HepG2 (cell line): ENCODE data around the gene YAP1. TPM values are rescaled to one million over a fixed set of nuclear protein-coding genes. Genes with fewer than 3 reads are reported as not detected.

Source experiments
- ATAC-seq: fragments of 200-7000 bp; cut with Tn5 transposase; 3 replicates; pipeline ENCODE4 v1.9.1; 2020; ENCODE audit warnings: mild to moderate bottlenecking, moderate library complexity
- BruUV-seq: library from RNA; stranded (reverse); fragments of 400-500 nt; replicated peaks from 2 replicates; lab custom pipeline; 2021; lab: Mats Ljungman, UMichigan
- CTCF ChIA-PET: fragments of 300-600 bp; formaldehyde crosslinking; extraction: SDS; loops from one replicate; lab custom pipeline; 2021; ENCODE audit warnings: low total read pairs, inconsistent platforms, low intra/inter-chr PET ratio; lab: Yijun Ruan, JAX
- POLR2A ChIA-PET: fragments of 350-600 bp; sonication (Branson Sonifier 250); formaldehyde crosslinking; loops from one replicate; lab custom pipeline; 2020; ENCODE audit warnings: antibody characterized with exemption, inconsistent platforms; lab: Yijun Ruan, JAX
- DNase-seq: peaks from one replicate; pipeline ENCODE4 v3.0.0-alpha.2; 2015; ENCODE audit warnings: low spot score
- FAIRE-seq: peaks from 3 replicates; lab custom pipeline; 2011; peaks lifted over from hg19 to GRCh38; lab: Jason Lieb, UNC
- H2AFZ ChIP-seq: one replicate; pipeline ENCODE4 v1.6.1; 2011; ENCODE audit warnings: low read length, inconsistent platforms
- H3K27ac ChIP-seq: fragments of 300-600 bp; 3 replicates; pipeline ENCODE4 v1.8.0; 2011; ENCODE audit warnings: mixed run types, mild to moderate bottlenecking, mixed read lengths, low read length, inconsistent platforms; ENCODE audit not compliant: insufficient read depth; ENCODE audit errors: extremely low read length
- H3K27me3 ChIP-seq, 2 experiments: fragments of 200-600 bp in 1 of 2; 2 replicates in 1 of 2; 3 replicates in 1 of 2; pipeline versions ENCODE4 v1.6.0 to v1.8.0; 2011; ENCODE audit warnings: low read length in 2 of 2, mild to moderate bottlenecking in 2 of 2, moderate library complexity in 2 of 2, inconsistent platforms in 1 of 2; ENCODE audit not compliant: insufficient read depth in 2 of 2, control insufficient read depth in 1 of 2
- H3K36me3 ChIP-seq, 2 experiments: fragments of 200-600 bp in 1 of 2; replicated peaks in 1 of 2; 2 replicates in 1 of 2; 3 replicates in 1 of 2; pipeline versions ENCODE4 v1.5.1 to v1.8.0; 2011; ENCODE audit warnings: low read length in 2 of 2, inconsistent platforms in 1 of 2; ENCODE audit not compliant: insufficient read depth in 2 of 2, control insufficient read depth in 1 of 2
- H3K4me1 ChIP-seq: 2 replicates; pipeline ENCODE4 v1.5.1; 2012; ENCODE audit warnings: low read length, inconsistent platforms; ENCODE audit not compliant: insufficient read depth
- H3K4me2 ChIP-seq: 2 replicates; pipeline ENCODE4 v1.6.0; 2011; ENCODE audit warnings: low read depth, low read length, inconsistent platforms
- H3K4me3 ChIP-seq, 3 experiments: fragments of 200-600 bp in 1 of 3; sonication (generic), shearing (Covaris generic) in 1 of 3; replicated peaks in 1 of 3; 2 replicates each; pipeline ENCODE4 v1.5.1; 2011 to 2016; ENCODE audit warnings: low read length in 3 of 3, inconsistent platforms in 2 of 3, low read depth in 2 of 3, mild to moderate bottlenecking in 2 of 3, control low read depth in 1 of 3, mixed read lengths in 1 of 3; ENCODE audit not compliant: insufficient read depth in 1 of 3
- H3K79me2 ChIP-seq: one replicate; pipeline ENCODE4 v1.6.1; 2011; ENCODE audit warnings: low read length, inconsistent platforms; ENCODE audit not compliant: insufficient read depth
- H3K9ac ChIP-seq: 2 replicates; pipeline ENCODE4 v1.6.0; 2011; ENCODE audit warnings: mild to moderate bottlenecking, low read depth, low read length, inconsistent platforms; ENCODE audit not compliant: insufficient read depth
- H3K9me3 ChIP-seq: 2 replicates; pipeline ENCODE4 v1.5.1; 2012; ENCODE audit warnings: mild to moderate bottlenecking, low read length
- H4K20me1 ChIP-seq: 2 replicates; pipeline ENCODE4 v1.6.0; 2011; ENCODE audit warnings: inconsistent platforms, mild to moderate bottlenecking, low read length, moderate library complexity; ENCODE audit not compliant: insufficient read depth
- CBX1 ChIP-seq: IDR thresholded peaks from one replicate; pipeline ENCODE4 v1.6.1; 2016; ENCODE audit warnings: antibody characterized with exemption, low read depth
- CBX2 ChIP-seq, 2 experiments: fragments of 200-600 bp in 1 of 2; sonication (generic); formaldehyde crosslinking in 1 of 2; IDR thresholded peaks; 2 replicates each; pipeline versions ENCODE4 v1.7.0 to v1.8.1; 2018 to 2022; ENCODE audit warnings: low read depth in 2 of 2, low read length in 1 of 2, mild to moderate bottlenecking in 1 of 2, missing genetic modification reagents in 1 of 2
- CEBPB ChIP-seq: IDR thresholded peaks from 2 replicates; pipeline ENCODE4 v1.6.1; 2011; ENCODE audit warnings: low read depth, low read length, improper control_type of control experiment, borderline replicate concordance
- CREB1 ChIP-seq, 2 experiments: fragments of 450-650 bp in 1 of 2; IDR thresholded peaks; 2 replicates each; pipeline ENCODE4 v1.6.1; 2016 to 2017; ENCODE audit warnings: control low read depth in 1 of 2, mild to moderate bottlenecking in 1 of 2, missing compliant biosample characterization in 1 of 2, missing genetic modification characterization in 1 of 2
- CREBL2 ChIP-seq: sonication (generic); formaldehyde crosslinking; IDR thresholded peaks from 2 replicates; pipeline ENCODE4 v1.8.1; 2023; ENCODE audit warnings: missing genetic modification reagents, mild to moderate bottlenecking, borderline replicate concordance
- GPN1 ChIP-seq: sonication (generic); formaldehyde crosslinking; IDR thresholded peaks from 2 replicates; pipeline ENCODE4 v1.5.1; 2020; ENCODE audit warnings: missing genetic modification reagents, borderline replicate concordance
- IKZF4 ChIP-seq: sonication (generic); formaldehyde crosslinking; IDR thresholded peaks from 2 replicates; pipeline ENCODE4 v1.5.1; 2020; ENCODE audit warnings: borderline replicate concordance, mild to moderate bottlenecking, low read depth, missing genetic modification reagents; ENCODE audit errors: not compliant biosample characterization
- NR2F1 ChIP-seq, 2 experiments: fragments of 450-650 bp in 1 of 2; formaldehyde crosslinking in 1 of 2; IDR thresholded peaks; 2 replicates each; pipeline versions ENCODE4 v1.5.0 to v1.6.1; 2016 to 2020; ENCODE audit warnings: mild to moderate bottlenecking in 1 of 2, missing compliant biosample characterization in 1 of 2, missing genetic modification reagents in 1 of 2, moderate library complexity in 1 of 2
- SAP130 ChIP-seq: IDR thresholded peaks from 2 replicates; pipeline ENCODE4 v1.6.1; 2016; ENCODE audit warnings: low read depth
- TEAD3 ChIP-seq: optimal IDR thresholded peaks from 2 replicates; pipeline ENCODE3; 2016; ENCODE audit warnings: borderline replicate concordance
- ZNF17 ChIP-seq: sonication (generic); formaldehyde crosslinking; IDR thresholded peaks from 2 replicates; pipeline ENCODE4 v1.5.0; 2020; ENCODE audit warnings: mild to moderate bottlenecking, missing genetic modification reagents
- ZNF331 ChIP-seq: sonication (generic); formaldehyde crosslinking; IDR thresholded peaks from 2 replicates; pipeline ENCODE4 v1.4.0; 2020; ENCODE audit warnings: missing genetic modification reagents
- ZNF33B ChIP-seq: sonication (generic); formaldehyde crosslinking; IDR thresholded peaks from 2 replicates; pipeline ENCODE4 v1.5.1; 2020; ENCODE audit warnings: mild to moderate bottlenecking, missing genetic modification reagents
- ZNF605 ChIP-seq: sonication (generic); formaldehyde crosslinking; IDR thresholded peaks from 2 replicates; pipeline ENCODE4 v1.8.0; 2022; ENCODE audit warnings: mild to moderate bottlenecking, missing genetic modification reagents
- in situ Hi-C: cut with HindIII; loops from 2 replicates; pipeline ENCODE4 v1.10.0; 2017; ENCODE audit warnings: low pct_unique_long_range_greater_than_20kb; ENCODE audit not compliant: extremely low pct_ligation_motif_present
- intact Hi-C: fragments of 100-400 bp; cut with micrococcal nuclease; formaldehyde crosslinking; loops from one replicate; pipeline ENCODE4 v1.10.0; 2022; ENCODE audit not compliant: unreplicated experiment
- polyA plus RNA-seq, 8 experiments: library from polyadenylated mRNA; depleted of rRNA in 3 of 8; stranded (reverse) in 7 of 8; unstranded in 1 of 8; fragments of >200 nt; fragmentation: Illumina TruSeq in 4 of 8; extraction: Trizol in 4 of 8; gene quantifications; 2 replicates each; pipeline versions ENCODE4 v1.2.1 to v1.2.3, GENCODE V29; 2011 to 2016; ENCODE audit warnings: low read depth in 4 of 8, missing spikeins in 1 of 8, mixed read lengths in 1 of 8; ENCODE audit not compliant: insufficient read depth in 1 of 8
- total RNA-seq, 5 experiments: library from RNA; depleted of rRNA; stranded (reverse); fragments of >200 nt; fragmentation: Illumina TruSeq; extraction: Trizol; gene quantifications; 2 replicates each; pipeline ENCODE4 v1.2.3, GENCODE V29; 2016; ENCODE audit warnings: low read depth in 1 of 5
- TF ChIP-seq, protein P1 (sequence below), 2 experiments: fragments of 450-650 bp in 1 of 2; sonication (generic) in 1 of 2; formaldehyde crosslinking in 1 of 2; IDR thresholded peaks; 2 replicates each; pipeline versions ENCODE4 v1.6.1 to v1.8.0; 2016 to 2022; ENCODE audit warnings: antibody characterized with exemption in 1 of 2, mild to moderate bottlenecking in 1 of 2, missing genetic modification reagents in 1 of 2

Gene YAP1
- total and polyA plus RNA-seq, 2 of the 13 experiments (the other 11 are each of a cell fraction or from before 2014, with no cell fraction given), result 59.5 to 91.0 TPM

DNA sequence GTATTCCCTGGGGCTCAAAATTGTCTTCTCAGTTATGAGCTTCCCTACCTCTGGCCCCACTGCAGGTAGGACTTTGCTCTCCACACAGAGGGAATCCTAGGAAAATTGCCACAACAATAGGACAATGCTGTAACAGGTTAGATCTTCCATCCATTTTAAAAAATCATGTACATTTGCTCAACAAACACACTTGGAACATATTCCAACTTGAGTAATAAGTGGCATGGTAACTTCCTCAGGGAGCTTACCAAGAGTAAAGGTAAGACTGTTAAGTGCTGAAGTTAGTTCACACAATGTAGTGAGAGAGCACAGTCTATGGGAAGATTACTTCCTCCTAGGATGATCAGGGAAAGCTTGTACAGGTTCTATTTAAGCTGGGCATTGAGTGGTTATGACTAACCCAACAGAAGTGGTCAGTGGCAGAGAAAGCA, 128.2 kb downstream of the YAP1 start:
- BruUV-seq, result no TSS peak
- Histone ChIP-seq H2AFZ (no peak overlapping the region), H3K27ac (peak overlapping the region; percentile 61), H3K4me2 (peak overlapping the region; percentile 55), H3K36me3 (0 out of 5 replicates have a peak, but pooled peaks cover 2 to 5% of the 10 kb centered on the region in 2 experiments), H3K4me1 (peaks cover 62% of the 10 kb centered on the region), H3K9ac (peak overlapping the region; percentile 27; the same call in 1 of the 2 replicates), H3K9me3 (no peaks in the 10 kb centered on the region), H3K79me2 (no peaks in the 10 kb centered on the region), H3K4me3 (peak overlapping the region in 1 of 3 experiments; percentile 35; a peak in 1 of 6 replicates), H4K20me1 (no peaks in the 10 kb centered on the region), H3K27me3 (no peaks in the 10 kb centered on the region)
- ATAC-seq (peak; percentile 66), FAIRE-seq (peak; percentile 69), DNase-seq (peak; percentile 57)
- intact Hi-C loops (loop anchor here (2.0 kb wide), 1 partner anchor 34 kb away; no protein-coding TSS in a partner anchor), in situ Hi-C loops (no loop called here)
- ChIA-PET POLR2A (interaction anchor here (0.6 to 1.2 kb wide), 5 partner anchors 16 to 50 kb away, joined by 3 to 5 read pairs (median 3); no protein-coding TSS in a partner anchor), CTCF (no interaction called here)
- TF ChIP-seq IKZF4 (CRISPR knock-in tag), result no peak
- no peak for TF ChIP-seq ZNF605
- TF ChIP-seq ZNF17, result no peak
- TF ChIP-seq CBX1, result no peak
- no peak for TF ChIP-seq CREBL2
- no peak for TF ChIP-seq CBX2 (IDR thresholded peaks at IDR 0.05; ENCODE audit: low read depth, low read length)
- no peak for TF ChIP-seq CBX2 (CRISPR knock-in tag; IDR thresholded peaks at IDR 0.05; ENCODE audit: low read depth)
- TF ChIP-seq, protein P1, sequence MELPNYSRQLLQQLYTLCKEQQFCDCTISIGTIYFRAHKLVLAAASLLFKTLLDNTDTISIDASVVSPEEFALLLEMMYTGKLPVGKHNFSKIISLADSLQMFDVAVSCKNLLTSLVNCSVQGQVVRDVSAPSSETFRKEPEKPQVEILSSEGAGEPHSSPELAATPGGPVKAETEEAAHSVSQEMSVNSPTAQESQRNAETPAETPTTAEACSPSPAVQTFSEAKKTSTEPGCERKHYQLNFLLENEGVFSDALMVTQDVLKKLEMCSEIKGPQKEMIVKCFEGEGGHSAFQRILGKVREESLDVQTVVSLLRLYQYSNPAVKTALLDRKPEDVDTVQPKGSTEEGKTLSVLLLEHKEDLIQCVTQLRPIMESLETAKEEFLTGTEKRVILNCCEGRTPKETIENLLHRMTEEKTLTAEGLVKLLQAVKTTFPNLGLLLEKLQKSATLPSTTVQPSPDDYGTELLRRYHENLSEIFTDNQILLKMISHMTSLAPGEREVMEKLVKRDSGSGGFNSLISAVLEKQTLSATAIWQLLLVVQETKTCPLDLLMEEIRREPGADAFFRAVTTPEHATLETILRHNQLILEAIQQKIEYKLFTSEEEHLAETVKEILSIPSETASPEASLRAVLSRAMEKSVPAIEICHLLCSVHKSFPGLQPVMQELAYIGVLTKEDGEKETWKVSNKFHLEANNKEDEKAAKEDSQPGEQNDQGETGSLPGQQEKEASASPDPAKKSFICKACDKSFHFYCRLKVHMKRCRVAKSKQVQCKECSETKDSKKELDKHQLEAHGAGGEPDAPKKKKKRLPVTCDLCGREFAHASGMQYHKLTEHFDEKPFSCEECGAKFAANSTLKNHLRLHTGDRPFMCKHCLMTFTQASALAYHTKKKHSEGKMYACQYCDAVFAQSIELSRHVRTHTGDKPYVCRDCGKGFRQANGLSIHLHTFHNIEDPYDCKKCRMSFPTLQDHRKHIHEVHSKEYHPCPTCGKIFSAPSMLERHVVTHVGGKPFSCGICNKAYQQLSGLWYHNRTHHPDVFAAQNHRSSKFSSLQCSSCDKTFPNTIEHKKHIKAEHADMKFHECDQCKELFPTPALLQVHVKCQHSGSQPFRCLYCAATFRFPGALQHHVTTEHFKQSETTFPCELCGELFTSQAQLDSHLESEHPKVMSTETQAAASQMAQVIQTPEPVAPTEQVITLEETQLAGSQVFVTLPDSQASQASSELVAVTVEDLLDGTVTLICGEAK (IDR thresholded peaks at IDR 0.05), result no peak
- TF ChIP-seq, protein P1 (CRISPR knock-in tag; IDR thresholded peaks at IDR 0.05), result no peak
- no peak for TF ChIP-seq CREB1 (IDR thresholded peaks at IDR 0.05)
- 0 out of 2 replicates have a peak, but pooled peaks have one; percentile 32 for TF ChIP-seq CREB1 (CRISPR knock-in tag; IDR thresholded peaks at IDR 0.05)
- no peak for TF ChIP-seq NR2F1 (CRISPR knock-in tag; IDR thresholded peaks at IDR 0.05)
- TF ChIP-seq ZNF331, result 0 out of 2 replicates have a peak, but pooled peaks have one; percentile 13
- TF ChIP-seq SAP130 (CRISPR knock-in tag), result no peak
- TF ChIP-seq ZNF33B, result no peak
- TF ChIP-seq GPN1, result no peak
- 0 out of 2 replicates have a peak, but pooled peaks have one; percentile 1 for TF ChIP-seq CEBPB
- TF ChIP-seq TEAD3, result no peak
